ENCODE measurements around the gene CLMP.

- TF ChIP-seq POLR2A (IDR thresholded peaks at IDR 0.05) (no peak), CTCF (IDR thresholded peaks at IDR 0.05) (no peak)
These were observed 40.7 kb upstream of the CLMP start for GRCh38 chr11:123235656-123236261.

All from body of pancreas (tissue), 4 donors.